HL-60 (cell line): ENCODE results near the gene GRID2.

Experiments
- TF ChIP-seq, protein P1 (sequence below): IDR thresholded peaks from one replicate; pipeline ENCODE4 v1.5.1; 2011; ENCODE audit warnings: low read length, control low read depth, inconsistent platforms; ENCODE audit not compliant: insufficient read depth
- TF ChIP-seq, protein P2 (sequence below): IDR thresholded peaks from 2 replicates; pipeline ENCODE4 v1.6.1; 2012; ENCODE audit warnings: low read depth; ENCODE audit not compliant: insufficient replicate concordance

- TF ChIP-seq, protein P1, sequence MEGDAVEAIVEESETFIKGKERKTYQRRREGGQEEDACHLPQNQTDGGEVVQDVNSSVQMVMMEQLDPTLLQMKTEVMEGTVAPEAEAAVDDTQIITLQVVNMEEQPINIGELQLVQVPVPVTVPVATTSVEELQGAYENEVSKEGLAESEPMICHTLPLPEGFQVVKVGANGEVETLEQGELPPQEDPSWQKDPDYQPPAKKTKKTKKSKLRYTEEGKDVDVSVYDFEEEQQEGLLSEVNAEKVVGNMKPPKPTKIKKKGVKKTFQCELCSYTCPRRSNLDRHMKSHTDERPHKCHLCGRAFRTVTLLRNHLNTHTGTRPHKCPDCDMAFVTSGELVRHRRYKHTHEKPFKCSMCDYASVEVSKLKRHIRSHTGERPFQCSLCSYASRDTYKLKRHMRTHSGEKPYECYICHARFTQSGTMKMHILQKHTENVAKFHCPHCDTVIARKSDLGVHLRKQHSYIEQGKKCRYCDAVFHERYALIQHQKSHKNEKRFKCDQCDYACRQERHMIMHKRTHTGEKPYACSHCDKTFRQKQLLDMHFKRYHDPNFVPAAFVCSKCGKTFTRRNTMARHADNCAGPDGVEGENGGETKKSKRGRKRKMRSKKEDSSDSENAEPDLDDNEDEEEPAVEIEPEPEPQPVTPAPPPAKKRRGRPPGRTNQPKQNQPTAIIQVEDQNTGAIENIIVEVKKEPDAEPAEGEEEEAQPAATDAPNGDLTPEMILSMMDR, result no peak
- TF ChIP-seq, protein P2, sequence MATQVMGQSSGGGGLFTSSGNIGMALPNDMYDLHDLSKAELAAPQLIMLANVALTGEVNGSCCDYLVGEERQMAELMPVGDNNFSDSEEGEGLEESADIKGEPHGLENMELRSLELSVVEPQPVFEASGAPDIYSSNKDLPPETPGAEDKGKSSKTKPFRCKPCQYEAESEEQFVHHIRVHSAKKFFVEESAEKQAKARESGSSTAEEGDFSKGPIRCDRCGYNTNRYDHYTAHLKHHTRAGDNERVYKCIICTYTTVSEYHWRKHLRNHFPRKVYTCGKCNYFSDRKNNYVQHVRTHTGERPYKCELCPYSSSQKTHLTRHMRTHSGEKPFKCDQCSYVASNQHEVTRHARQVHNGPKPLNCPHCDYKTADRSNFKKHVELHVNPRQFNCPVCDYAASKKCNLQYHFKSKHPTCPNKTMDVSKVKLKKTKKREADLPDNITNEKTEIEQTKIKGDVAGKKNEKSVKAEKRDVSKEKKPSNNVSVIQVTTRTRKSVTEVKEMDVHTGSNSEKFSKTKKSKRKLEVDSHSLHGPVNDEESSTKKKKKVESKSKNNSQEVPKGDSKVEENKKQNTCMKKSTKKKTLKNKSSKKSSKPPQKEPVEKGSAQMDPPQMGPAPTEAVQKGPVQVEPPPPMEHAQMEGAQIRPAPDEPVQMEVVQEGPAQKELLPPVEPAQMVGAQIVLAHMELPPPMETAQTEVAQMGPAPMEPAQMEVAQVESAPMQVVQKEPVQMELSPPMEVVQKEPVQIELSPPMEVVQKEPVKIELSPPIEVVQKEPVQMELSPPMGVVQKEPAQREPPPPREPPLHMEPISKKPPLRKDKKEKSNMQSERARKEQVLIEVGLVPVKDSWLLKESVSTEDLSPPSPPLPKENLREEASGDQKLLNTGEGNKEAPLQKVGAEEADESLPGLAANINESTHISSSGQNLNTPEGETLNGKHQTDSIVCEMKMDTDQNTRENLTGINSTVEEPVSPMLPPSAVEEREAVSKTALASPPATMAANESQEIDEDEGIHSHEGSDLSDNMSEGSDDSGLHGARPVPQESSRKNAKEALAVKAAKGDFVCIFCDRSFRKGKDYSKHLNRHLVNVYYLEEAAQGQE, result no peak
Measured at GRCh38 chr4:93143902-93144301, 840.1 kb downstream of the GRID2 start.
